ENCODE results near the gene LEPROT.
"Not testable (repeated sequence)": the region's sequence is repeated elsewhere in the genome, so short reads cannot be mapped to it uniquely, and the experiment has no call there.

Gene LEPROT, protein sequence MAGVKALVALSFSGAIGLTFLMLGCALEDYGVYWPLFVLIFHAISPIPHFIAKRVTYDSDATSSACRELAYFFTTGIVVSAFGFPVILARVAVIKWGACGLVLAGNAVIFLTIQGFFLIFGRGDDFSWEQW

DNA sequence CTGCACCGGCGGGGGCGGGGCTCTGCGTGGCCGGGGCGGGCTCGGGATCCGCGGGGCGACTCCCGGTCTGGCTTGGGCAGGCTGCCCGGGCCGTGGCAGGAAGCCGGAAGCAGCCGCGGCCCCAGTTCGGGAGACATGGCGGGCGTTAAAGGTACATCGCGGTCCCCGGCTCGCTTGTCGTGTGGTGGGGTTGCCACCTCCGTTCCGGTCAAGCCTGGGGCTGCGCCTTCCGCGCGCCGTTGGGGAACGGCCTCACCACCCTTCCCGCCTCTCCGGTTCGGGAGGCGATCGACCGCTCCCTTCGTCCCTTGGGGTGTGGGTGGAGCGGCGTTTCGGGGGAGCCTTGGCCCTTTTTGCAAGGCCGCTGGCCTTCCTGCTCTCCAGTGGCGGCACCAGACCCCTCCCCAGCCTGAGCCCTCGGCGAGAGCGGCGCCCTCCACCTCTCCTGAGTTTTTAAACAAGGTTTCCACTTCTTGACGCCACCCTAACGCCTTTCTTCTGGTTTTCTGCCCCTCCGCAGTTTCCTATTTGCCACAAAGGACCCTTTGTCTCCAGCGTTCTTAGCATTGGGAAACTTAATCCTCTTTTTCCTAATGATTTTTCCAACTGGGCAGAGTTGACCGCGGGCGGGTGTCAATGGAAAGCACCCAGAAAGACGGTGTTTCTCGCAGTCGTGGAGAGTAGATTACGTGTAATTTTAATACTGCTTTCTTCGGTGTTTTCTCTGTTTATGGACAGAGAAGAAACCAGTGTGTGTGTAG, at the start of gene LEPROT, which contains the start of gene LEPR:
LEPROT (plus strand) TSS at position 79 of the 761 bp plus-strand sequence; CDS start at position 136, 57 bp downstream.
LEPR (plus strand) TSS at position 79 of the 761 bp plus-strand sequence. CDS start 144,898 bp downstream, outside the sequence.
- no peak for DNase-seq

GRCh38 chr1:65371544-65371943, 48.9 kb upstream of the LEPROT start:
- no peak for DNase-seq

- DNase-seq, result no peak
Observed at GRCh38 chr1:65372557-65372956, 47.9 kb upstream of the LEPROT start.

DNA sequence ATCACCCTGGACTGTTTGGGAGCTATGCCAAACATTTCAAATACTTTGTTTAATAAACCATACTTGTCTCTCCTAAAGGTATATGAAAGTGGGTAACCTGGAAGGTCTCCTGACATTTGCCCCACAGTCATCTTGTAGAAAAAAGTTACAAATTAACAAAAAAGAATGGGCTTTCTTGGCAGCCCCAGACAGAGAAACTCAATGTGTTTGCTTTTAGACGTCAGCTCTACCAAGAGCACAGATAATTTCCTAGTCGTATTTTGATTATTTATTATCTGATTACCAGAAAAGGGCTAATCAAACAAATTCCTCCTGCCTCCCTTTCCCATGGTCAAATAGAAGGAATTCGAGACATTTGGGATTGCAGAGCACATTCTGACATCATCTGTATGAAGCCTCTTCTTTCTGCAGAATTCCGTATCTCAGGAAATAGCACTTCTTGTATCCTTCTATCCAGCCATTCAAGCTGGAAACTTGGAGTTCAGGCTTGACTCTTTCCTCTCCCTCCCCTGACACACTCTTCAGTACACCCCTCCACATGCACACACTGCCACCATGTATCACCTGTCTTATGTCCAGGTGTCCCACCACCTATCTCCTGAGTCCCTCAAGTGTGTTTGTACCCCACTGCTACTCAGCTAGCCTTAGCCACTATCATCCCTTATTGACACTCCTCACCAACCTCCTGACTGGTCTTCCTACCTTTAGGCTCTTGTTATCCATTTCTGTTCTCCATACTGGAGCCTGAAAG, 42.8 kb upstream of the LEPROT start:
- no peak for DNase-seq

DNA sequence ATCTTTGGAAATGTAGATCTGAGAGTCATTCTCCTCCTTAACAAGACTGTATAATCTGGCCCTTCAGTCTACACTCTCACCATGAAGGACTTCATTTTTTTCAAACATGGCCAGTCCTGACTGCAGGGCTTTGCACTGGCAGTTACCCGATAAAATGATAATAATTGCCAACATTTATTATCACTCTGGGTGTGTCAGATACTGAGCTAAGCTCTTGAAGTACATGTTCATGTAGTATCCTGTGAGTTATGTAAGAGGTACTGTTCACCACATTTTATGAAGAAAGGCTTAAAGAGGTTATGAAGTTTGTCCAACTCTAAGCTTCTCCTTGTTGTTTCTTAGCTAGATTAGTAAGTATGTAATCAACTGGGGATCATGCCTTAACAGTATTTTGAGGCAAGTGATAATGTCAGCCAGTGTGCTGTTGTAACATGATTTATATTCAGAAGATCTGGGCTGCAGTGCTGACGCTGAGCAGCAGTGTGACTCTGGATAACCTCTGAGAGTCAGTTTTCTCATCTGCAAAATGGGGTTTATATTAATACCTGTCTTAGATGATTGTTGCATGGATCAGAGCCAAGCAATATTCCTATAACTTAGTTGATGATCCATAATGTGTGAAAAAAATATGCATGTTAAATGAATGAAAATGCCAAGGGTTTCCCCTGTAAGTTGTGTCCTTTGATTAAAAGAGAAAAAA, 42.1 kb upstream of the LEPROT start:
- no peak for DNase-seq

GRCh38 chr1:65384426-65384825, 36.0 kb upstream of the LEPROT start:
- not testable (repeated sequence) for DNase-seq

GRCh38 chr1:65386439-65386838, 34.0 kb upstream of the LEPROT start:
- no peak for DNase-seq

DNA sequence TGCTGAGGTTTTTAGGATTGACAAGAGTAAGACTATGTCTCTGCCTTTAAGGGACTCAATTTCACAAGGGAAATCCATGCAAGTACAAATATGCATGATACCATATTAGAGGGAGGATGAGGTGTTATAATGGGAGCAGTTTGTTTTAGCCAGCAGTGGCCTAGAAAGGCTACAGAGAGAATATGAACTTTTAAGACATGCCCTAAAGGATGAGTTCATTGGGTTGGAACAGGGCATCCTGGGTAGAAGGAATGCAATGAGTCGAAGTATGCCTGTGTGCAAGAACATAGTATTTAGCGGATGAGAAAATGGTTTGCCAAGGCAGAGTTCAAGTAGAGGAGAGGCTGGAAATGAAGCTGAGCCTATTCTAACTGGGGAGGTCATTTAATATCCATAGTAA, 32.6 kb upstream of the LEPROT start:
- DNase-seq, result no peak

DNA sequence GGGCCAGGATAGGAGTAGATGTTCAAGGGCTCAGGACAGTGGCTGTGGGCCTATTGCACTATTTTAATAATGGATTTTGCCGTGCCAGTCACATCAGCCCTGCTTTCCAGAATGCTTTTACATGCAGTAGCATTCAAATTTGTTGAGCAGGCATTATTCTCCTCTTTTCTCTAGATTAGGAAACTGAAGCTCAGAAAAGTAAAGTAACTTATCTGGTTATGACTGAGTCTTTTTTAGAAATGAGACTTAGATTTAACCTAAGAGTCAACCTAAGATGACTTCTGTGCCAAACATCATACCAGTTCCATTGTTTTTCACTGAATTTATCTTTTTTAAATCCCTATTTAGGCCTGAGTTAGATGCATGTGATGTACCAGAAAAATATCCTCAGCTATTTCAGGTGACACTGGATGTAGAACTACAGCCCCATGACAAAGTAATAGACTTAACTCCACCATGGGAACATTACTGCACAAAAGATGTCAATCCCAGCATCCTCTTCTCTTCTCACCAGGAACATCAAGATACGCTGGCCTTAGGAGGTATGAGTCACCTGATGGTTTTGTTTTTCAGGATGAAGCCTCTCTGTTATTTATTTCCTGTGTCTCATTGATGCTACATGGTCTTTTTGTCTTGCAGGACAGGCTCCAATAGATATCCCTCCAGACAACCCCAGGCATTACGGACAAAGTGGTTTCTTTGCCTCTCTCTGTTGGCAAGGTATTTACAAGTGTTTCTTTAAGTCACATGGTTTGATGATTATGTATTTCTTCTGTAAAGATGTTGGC, 31.4 kb upstream of the LEPROT start:
- DNase-seq, result no peak

DNA sequence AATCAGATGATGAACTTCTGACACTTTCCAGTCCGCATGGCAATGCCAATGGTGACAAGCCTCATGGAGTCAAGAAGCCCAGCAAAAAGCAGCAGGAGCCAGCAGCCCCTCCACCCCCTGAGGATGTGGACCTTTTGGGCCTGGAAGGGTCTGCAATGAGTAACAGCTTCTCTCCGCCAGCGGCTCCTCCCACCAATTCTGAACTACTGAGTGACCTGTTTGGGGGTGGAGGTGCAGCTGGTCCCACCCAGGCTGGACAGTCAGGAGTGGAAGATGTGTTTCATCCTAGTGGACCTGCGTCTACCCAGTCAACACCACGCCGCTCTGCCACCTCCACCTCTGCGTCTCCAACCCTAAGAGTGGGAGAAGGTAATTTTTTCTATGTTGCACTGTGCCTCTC, 28.0 kb upstream of the LEPROT start:
- DNase-seq, result no peak

DNA sequence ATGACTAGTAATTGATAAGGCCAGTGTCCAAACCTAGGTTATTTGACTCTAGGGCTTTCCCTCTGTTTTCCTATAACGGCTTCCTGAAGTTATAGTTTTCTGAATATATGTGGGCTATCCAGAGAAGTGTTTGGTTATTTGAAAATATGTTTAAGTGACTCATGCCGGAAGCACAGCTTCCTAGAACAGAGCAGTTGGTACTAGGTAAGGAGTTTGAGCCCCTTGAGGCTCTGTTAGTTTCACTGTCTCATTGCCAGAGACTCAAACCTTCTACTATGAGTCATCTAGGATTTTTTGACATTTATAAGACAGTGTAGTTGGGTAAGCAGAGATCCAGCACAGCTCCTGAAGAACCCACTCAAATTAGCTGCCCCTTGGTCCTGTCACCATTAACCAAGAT, 27.1 kb upstream of the LEPROT start:
- peak; percentile 29 for DNase-seq

- DNase-seq, result no peak
Observed at GRCh38 chr1:65393928-65394327, 26.5 kb upstream of the LEPROT start.

DNA sequence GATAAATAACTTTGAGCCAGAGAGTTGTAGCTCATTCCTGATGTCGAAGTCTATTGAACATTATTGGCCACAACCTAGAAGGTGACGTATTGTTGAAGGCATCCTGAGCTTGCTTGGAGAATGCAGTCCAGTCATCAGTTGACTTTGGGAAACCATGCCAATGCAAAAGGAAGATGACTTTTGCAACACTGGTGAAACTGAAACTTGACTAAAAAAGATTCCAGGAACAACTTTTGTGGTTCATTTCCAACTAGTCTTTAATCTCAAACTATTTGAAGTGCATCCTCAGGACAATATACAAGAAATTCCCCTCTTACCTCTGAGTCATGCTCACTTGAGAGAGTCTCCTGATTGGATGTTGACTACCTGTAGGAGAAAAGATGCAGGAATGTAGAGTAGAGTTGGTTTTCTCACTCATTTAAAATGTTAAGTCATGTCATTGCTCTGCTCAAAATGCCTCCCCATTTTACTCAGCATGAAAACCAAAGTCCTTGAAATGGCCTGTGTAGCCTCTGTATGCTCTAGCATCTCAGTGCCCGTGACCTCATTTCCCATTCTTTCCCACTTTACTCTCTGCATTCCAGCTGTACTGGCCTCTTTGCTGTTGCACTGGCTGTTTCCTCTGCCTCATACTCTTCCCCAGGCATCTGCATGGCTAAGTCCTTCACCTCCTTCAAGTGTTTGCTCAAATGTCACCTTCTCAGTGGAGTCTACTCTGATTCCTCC, 24.4 kb upstream of the LEPROT start:
- DNase-seq, result no peak

DNA sequence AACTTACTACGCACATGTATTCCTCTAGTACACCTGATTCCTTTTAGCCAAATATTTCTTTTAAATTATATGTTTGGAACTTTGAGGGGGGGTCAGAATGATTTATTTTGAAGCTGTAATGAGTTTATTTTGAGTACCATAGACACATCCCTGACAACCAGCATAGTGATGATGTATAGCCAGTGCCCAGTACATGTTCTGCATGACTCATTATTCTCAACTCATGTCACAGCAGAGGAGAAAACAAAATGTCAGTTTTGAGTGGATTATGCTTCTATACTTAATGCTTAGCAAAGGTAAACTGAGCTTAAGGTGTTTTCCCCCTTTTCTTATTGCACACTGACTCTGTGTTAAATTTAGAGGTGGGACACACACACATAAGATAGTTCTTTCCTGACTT, 22.4 kb upstream of the LEPROT start:
- no peak for DNase-seq

DNA sequence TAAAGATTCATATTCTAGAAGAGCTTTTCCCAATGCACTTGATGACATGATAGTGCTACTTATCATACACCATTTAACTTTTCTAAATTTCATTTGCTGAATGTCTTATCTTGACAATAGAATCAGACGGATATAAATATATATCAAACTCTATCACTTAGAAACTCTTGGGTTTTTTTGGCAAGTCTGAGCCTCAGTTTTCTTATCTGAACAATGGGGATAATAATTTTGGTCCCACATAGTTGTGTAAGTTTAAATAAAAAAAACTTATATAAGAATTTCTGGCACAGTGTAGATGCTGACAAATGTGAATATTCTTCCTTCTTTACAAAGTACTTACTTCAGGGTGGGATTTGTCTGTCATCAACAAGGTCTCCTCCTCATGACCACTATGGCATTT, 21.5 kb upstream of the LEPROT start:
- DNase-seq, result no peak

DNA sequence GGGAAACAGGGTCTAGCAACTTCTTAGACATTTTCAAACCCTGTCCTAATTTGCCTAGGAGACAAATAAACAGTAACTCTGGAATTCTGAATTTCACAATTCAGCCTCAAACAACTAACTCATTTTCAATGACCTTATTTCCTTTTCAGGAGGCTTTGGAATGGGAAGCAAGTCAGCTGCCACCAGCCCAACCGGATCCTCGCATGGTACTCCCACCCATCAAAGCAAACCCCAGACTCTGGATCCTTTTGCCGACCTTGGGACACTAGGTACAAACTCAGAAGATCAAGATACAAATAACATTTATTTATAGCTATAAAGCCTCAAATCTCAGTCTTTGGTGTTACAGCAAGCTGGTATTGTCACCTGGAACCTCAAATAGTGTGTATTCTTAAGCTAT, 18.9 kb upstream of the LEPROT start:
- no peak for DNase-seq

DNA sequence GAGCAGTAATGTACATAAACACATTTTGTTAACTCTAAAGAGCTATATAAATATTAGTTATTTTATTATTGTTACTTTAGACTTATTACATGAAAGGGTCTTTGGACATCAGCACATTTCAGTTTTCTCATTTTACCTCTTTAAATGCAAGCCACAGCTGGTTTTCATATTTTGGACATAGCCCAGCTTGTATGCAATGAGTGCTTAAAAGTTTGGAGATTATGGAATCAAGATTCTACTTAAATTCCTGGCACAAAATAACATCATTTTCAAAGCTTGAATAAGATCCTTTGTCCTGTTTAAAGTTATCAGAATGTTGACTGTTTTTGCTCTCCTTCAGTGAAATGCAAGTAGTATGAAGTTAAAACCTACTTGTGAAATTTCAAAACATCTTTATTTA, 15.5 kb upstream of the LEPROT start:
- no peak for DNase-seq

DNA sequence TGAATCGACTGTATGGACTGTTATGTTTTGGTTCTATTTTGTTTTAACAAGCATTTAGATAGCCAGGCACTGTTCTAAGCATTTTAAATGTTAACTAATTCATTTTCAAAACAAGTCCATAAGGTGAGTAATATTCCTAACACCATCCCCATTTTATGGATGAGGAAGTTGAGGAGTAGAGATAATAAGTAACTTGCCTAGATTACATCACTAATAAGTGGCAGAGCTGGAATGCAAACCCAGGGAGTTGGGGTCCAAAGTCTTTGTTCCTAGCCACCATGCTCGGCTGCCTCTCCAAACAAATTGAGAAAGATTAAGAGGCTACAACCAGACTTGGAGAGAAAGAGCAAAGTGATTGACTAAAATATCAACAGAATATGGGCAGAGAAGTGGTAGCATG, 12.6 kb upstream of the LEPROT start:
- DNase-seq, result no peak

DNA sequence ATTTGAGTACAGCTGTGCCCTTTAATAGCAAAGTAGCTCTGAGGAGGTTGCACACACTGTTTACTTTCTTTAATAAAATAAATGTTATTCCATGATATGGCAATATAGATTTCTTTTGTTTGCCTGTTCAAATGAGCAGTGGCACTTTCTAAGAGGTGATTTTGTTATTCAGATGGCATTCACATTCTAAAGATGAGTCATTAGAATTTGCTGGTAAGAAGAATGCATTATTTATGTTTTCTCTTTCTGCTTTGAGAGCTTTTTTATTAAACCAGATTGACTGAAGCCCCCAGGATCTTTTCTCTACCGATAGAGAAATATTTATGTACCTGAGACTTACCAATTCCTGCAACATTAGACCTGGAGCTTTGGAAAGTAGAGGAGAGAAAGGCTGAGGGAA, 11.2 kb upstream of the LEPROT start:
- no peak for DNase-seq

DNA sequence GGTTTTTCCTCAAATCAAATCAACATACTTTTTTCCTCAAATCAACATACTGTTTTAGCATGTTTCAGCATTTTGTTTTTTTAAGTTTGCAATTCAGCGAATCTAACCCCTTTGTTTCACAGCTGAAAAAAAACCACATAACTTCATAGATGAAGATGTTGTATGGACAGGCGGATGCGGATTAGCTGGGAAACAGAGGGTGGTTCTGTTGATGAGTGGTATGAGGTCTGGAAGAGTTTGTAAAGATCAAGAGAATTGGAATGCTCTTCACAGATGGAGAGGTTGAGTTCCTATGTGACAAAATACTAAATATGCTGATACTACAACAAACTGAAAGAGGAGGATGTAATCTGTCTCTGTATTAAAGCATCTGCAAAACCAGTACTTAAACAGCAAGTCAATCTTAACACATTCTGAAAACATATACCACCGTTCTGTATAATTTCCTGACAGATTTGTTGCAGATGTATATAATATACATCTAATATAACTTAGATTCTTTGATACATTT, 10.6 kb upstream of the LEPROT start:
- no peak for DNase-seq

DNA sequence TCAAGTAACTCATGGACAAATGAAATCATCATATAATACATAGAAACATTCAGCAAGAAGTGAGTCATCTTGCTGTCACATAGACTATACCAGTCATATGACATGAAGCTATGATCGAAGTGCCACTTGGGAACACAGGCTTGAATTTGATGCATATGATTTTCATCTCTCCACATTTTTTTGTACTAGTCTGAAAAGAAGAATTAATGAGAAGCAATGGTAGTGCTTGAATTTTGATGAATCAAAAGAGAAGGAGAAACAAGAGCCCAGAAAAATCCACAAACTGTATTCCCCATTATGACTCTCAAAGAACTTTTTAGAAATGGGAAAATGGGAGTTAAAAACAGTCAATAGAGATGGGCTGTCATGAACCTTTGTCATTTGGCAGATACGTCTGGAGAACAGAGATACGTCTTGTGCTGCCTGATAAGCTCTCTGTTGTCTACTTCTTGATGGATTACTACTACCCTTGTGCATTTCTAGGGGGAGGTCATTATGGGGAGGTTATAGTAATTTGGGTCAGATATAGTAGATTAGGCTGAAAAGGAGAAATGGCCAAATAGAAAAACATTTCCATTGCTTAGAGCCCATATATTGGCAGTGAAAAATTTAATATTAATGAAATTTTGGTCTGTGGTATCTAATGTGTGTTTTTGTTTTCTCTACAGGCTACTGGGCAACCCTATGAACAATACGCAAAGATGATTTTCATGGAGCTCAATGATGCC, 8.0 kb upstream of the LEPROT start:
- no peak for DNase-seq

Data from CD4-positive, alpha-beta T cell treated with Interleukin-4 for 4 hours (primary cell).